Stimulated activated naive CD4-positive, alpha-beta T cell (primary cell): ENCODE measurements around the gene PSD2.

Source experiments
- DNase-seq, 6 experiments: peaks; one replicate each; lab custom pipeline; 2025; lab: John Stamatoyannopoulos, UW

Gene PSD2

DNA sequence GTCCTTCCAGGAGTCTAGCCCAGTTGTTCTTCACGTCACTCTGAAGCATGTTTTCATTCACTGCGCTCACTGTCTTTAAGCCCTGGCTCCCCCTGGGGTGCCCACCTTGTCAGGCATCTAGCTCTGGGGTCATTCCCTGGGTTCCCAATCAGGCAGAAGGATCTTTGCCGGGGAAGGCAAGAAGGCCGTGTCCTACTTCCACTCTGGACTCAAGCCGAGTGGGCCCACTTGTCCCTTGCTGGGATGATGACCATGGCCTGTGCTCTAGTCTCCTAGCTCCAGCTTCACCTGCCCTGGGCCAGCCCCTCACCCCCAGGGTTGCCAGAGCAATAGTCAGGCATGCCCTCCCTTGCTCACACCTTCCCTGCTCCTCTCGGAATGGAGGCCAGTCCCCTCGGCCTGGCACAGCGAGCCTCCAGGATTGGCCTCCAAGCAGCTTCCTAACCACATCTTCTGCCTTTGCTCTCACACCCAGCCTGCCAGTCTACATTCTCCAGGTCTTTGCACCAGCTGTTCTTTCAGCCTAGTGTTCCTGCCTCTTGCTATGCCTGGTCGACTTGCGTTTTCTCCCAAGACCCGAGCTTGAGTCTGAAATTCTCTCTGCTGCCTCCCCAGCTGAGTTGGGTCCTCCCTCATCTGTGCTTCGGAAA, 32.2 kb upstream of the PSD2 start:
- no peak for DNase-seq

DNA sequence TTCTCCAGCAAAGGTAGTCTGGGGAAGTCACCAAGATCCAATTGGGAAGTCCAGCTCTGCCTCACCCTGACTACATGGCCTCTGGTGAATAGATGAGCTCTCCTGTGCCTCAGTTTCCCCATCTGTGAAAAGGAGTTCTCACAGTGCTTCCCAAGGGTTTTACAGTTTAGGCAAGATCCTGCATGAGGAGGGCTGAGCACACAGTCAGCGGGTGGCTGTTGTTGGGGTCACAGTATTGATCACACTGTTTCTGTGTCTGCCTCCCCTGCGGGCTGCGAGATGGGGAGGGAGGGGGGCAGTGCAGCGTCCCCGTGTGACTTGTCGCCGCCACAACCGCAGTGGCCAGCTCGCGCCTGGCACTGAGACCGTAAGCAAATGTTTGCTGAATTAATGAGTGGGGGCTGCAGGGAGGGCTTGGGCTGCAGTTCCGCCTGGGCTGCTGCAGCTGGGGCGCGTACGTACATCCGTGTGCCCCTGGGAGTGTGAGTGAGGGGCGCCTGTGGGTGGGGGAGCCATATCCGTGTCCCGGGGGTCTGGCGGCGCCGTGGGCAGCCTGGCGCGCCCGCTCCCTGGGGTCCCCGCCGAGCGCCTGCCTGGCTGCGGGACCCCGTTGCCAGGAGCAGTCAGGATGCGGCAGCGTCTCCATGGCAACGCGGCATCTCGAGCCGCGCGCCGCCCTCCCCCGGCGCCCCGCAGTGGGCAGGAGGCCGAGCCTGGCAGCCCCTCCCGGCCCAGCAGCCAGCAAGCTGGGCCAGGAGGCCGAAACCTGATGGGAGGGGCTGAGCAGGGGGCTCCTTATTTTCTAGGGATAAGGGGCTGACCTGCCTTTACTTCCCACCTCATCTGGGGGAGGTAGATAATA, 31.4 kb upstream of the PSD2 start:
- peak in 3 of 6 experiments; percentile 6 to 34 (median 7) for DNase-seq

GRCh38 chr5:139764886-139765408, 30.7 kb upstream of the PSD2 start:
- no peak for DNase-seq

GRCh38 chr5:139765409-139766217, 30.0 kb upstream of the PSD2 start:
- DNase-seq = peak; percentile 64 to 98 (median 84)

DNA sequence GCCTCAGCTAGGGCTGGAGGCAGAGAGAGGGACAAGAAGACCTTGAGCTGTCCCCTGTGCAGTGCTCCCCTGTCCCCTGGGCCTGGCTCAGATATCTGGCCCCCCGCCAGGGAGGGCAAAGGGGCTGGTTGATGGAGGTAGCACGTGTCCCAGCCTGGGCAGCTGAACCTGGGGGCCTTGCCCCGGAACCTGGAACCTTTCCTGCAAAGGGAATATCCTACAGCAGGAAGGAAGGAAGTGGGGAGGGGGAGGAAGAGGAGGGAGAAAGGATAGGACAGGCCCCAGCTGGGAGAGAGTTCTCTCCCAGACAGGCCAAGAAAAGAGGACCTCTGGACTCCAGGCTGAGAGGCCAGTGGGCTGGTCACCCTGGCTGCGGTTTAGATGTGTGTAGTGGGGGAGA, 27.6 kb upstream of the PSD2 start:
- DNase-seq = no peak

DNA sequence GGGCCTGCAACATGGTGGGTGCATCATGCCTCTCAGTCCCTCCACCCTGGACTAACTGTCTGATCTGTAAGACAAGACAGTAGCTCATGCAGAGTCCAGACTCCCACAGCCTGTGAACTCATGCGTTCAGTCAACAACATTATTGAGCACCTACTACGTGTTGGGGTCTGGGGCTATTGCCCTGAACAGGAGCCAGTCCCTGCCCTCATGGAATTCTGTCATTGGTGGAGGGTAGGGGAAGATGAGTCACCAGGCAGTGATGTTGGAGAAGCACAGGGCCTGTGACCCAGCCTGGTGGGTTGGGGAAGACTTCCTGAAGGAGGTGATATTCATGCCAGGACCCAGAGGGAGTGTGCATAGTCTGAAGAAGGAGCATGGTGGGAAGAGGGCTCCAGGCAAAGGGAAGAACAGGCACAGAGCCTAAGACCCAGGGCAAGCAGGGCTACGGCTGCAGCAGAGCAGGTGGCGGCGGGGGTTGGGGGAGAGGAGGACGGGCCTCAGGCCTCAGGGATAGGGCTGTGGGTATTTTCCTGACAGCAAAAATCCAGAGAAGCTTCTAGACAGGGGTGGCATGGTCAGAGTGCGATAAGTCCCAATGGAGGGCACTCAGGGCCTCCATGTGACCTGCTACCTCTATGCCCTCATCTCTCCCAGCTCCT, 26.7 kb upstream of the PSD2 start:
- no peak for DNase-seq

GRCh38 chr5:139769477-139769876, 26.1 kb upstream of the PSD2 start:
- DNase-seq = no peak

GRCh38 chr5:139770722-139771121, 24.9 kb upstream of the PSD2 start:
- no peak for DNase-seq

GRCh38 chr5:139772089-139772791, 23.4 kb upstream of the PSD2 start:
- DNase-seq = no peak

DNA sequence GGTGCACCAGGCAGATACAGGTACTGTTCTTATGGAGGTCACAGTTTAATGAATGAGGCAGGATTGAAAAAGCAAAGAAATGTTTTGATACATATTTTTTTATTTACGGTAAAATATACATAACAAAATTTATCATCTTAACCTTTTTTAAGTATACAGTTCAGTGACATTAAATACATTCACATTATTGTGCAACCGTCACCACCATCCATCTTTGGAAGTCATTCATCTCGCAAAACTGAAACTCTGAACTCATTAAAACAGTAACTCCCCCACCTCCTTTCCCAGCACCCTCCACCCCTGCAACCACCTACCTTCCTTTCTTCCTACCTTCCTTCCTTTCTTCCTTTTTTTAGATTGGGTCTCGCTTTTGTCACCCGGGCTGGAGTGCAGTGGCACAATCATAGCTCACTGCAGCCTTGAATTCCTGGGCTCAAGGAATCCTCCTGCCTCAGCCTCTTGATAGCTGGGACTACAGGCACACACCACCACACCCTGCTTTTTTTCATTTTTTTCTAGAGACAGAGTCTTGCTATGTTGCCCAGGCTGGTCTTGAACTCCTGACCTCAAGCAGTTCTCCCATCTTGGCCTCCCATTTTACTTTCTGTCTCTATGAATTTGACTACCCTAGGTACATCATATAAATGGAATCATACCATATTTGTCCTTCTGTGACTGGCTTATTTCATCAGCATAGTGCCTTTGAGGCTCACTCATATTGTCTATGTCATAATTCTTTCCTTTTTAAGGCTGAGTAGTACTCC, 22.5 kb upstream of the PSD2 start:
- DNase-seq = no peak

- DNase-seq = peak; percentile 11 to 86 (median 66)
These were observed 20.5 kb upstream of the PSD2 start for GRCh38 chr5:139774980-139775661.

- DNase-seq = no peak
These were observed 19.7 kb upstream of the PSD2 start for GRCh38 chr5:139775872-139776271.

GRCh38 chr5:139776861-139777260, 18.7 kb upstream of the PSD2 start:
- no peak for DNase-seq

- no peak for DNase-seq
These were observed 12.1 kb upstream of the PSD2 start for GRCh38 chr5:139783436-139783965.

DNA sequence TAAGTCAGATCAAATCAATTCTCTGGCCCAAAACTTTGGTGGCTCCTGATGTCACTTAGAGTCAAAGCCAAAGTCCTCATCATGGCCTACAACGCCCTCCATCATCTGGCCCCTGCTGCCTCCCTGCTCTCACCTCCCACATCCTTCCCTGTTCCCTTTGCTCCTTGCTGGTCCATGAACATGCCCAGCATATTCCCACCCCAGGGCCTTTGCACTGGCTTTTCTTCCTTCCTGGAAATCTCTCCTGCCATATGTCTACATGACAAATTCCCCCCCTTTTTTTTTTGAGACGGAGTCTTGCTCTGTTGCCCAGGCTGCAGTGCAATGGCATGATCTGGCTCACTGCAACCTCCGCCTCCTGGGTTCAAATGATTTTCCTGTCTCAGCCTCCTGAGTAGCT, 11.1 kb upstream of the PSD2 start:
- DNase-seq = no peak

DNA sequence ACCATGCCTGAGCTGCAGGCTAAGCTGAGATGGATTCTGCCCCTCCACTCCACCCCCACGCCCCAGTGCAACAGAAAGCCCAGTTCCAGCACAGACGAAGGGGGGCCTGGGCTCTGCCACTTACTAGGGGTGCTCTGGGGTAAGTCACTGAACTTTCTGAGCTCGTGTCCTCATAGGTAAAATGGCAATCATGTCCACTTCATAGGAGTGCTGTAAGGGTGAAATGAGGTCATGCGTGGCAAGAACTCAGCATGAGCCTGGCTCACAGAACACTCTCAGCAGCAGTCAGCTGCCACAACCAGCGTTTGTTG, 8.4 kb upstream of the PSD2 start:
- DNase-seq = no peak

GRCh38 chr5:139787568-139788293, 7.9 kb upstream of the PSD2 start:
- peak; percentile 52 to 87 (median 74) for DNase-seq

- no peak for DNase-seq
These were observed 7.2 kb upstream of the PSD2 start for GRCh38 chr5:139788294-139788910.
